H7 (cell line): ENCODE measurements around the gene NCKIPSD. TPM values are rescaled to one million over a fixed set of nuclear protein-coding genes. Genes with fewer than 3 reads are reported as not detected.

Source experiments
- DNase-seq: peaks from one replicate; pipeline ENCODE4 v3.0.0; 2012
- H3K27me3 ChIP-seq: 2 replicates; pipeline ENCODE4 v1.6.0; 2011; ENCODE audit warnings: mild to moderate bottlenecking, low read length; ENCODE audit not compliant: control insufficient read depth, insufficient read depth
- H3K36me3 ChIP-seq: replicated peaks from 2 replicates; pipeline ENCODE4 v1.5.1; 2011; ENCODE audit warnings: low read length; ENCODE audit not compliant: control insufficient read depth, insufficient read depth
- H3K4me3 ChIP-seq: 2 replicates; pipeline ENCODE4 v1.5.1; 2011; ENCODE audit warnings: low read depth, mild to moderate bottlenecking, control low read depth, low read length, moderate library complexity; ENCODE audit not compliant: insufficient read depth
- total RNA-seq: library from RNA; depleted of rRNA; stranded (reverse); fragments of >200 nt; shearing (Covaris generic); gene quantifications from 2 replicates; pipeline ENCODE4 v1.2.3, GENCODE V29; 2014

Gene NCKIPSD
- total RNA-seq, 1 experiment from 2014 or later: 43.8 TPM

DNA sequence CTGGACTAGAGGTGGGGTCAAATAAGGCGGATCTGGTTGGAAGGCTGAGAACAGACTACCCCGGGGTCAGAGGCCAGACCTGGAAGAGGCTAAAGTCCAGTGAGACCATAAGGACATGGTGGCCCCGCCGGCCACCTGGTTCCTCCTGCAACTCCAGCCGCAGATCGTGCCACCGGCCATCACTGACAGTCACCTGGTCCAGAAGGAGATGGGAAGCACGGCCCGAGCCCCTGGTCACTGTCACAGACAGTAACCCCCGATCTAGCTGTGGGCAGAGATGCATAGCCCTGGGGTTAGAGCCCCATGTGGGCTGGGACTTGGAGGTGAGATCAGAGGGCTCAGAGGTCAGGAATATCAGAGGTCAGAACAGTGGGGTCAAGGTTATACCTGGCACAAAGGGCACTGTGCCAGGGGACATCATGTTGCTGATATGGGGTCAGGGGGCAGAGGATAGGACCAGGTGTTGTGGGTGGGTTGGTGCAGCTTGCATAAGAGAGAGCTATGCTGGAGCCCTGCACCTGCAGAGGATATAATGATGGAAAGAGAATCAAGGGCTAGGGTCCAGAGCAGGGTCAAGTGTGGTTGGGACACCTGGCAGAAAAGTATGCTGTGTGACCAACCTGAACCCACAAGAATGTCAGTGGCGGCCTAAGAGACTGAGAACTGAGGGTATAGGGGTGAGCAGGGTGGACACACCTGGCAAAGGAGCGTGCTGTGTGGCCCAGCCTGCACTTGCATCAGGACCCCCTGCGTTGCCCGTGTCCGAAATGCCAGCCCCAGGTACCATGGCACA lies 32.6 kb downstream of the NCKIPSD start:
- DNase-seq: no peak
- H3K27me3 ChIP-seq: peaks cover 4% of the 10 kb centered on the region; the same call in 1 of the 2 replicates
- no peak overlapping the region for H3K4me3 ChIP-seq
- peaks cover 21% of the 10 kb centered on the region for H3K36me3 ChIP-seq

DNA sequence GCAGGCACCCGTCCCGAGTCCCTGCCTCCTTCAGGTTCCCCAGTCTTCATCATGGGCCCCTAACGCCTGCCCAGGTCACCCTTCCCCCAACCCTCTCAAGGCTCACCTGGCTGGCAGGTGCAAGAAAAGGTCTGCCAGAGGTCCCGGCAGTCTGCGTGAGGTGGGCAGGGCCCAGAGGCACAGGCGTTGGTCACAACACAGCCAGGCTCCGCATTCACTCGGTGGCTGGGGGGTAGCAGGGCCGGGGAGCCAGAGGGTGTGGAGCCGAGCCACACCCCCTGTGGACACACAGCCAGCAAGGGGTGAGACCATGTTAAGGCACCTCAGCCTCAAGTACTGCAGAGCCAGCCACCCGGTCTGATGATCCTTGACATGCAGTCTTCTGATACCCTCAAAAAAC lies 33.9 kb downstream of the NCKIPSD start:
- no peak for DNase-seq
- Histone ChIP-seq H3K27me3 (peaks cover 4% of the 10 kb centered on the region; the same call in 1 of the 2 replicates), H3K36me3 (peaks cover 23% of the 10 kb centered on the region), H3K4me3 (no peak overlapping the region)

DNA sequence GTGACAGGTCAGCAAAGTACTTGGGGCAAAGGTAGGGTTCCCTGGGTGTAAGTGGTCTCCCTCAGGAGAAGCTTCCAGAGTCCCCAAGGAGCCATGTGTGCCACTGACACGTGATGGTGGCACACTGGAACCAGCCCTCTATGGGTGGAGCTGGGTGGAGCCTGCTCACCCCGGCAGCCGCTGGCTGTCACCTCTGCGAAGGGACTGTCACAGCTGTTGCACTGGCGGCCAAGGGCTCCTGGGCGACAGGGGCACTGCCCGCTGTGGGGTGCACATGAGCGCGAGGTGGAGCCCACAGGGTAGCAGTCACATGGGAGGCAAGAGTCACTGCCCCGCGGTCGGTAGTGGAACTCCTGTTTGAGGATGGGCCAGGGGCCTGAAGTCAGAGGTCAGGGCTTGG lies 35.0 kb downstream of the NCKIPSD start:
- DNase-seq: no peak

DNA sequence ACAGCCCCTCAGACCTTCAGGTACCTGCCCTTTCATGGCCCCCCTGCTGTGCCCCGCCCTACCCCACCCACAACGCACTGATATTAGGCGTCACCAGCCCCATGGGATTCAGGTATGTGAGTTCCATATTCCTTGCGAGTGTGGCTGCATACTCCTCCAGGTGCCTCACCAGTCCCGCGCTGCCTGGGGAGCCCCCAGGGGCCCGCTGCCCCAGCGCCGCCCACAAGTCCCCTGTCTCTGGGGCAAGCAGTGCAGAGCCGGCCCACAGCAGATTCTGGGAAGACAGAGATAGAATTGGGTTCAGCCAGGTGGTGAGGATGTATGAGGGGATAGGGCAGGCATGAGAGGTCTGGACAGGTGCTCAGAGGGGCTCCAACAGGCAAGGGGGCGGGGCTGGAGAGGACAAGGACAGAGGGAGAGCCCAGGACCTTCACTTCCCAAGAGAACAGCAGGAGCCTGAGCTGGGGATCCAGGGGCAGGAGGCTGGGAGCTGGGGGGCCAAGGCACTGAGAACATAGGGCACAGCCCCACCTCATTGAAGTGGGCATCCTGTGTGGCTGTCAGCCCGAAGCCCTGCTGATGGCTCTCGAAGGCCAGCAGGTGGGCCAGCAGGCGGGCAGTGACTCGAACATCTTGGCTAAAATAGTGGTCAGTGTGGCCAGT lies 37.4 kb downstream of the NCKIPSD start:
- H3K4me3 ChIP-seq: no peak overlapping the region
- peaks cover 31% of the 10 kb centered on the region for H3K36me3 ChIP-seq
- no peaks in the 10 kb centered on the region for H3K27me3 ChIP-seq
- no peak for DNase-seq

More for the DNA sequence above, 35.0 kb downstream of the NCKIPSD start:
- H3K36me3 ChIP-seq: peaks cover 30% of the 10 kb centered on the region
- H3K27me3 ChIP-seq: peaks cover 4% of the 10 kb centered on the region; the same call in 1 of the 2 replicates
- H3K4me3 ChIP-seq: no peak overlapping the region

DNA sequence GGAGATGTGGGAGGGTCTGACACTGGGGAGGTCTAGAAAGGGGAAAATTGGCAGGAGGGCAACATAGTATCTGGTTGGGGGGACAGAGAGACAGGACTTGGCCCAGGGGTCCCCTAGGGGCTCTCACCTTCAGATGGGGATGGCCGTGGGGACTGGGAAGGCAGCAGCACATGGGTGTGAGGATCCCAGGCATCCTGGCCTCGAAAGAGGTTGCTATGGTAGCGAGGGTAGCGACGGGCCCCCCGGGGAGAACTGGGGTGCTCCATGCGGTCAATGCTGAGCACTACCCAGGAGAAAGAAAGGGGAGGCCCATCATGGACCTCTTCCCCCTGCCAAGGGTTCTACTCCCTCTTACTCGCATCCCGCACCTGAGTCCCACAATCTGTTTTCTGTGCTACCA lies 38.0 kb downstream of the NCKIPSD start:
- Histone ChIP-seq H3K36me3 (peaks cover 35% of the 10 kb centered on the region), H3K4me3 (no peak overlapping the region), H3K27me3 (no peaks in the 10 kb centered on the region)
- DNase-seq: no peak

DNA sequence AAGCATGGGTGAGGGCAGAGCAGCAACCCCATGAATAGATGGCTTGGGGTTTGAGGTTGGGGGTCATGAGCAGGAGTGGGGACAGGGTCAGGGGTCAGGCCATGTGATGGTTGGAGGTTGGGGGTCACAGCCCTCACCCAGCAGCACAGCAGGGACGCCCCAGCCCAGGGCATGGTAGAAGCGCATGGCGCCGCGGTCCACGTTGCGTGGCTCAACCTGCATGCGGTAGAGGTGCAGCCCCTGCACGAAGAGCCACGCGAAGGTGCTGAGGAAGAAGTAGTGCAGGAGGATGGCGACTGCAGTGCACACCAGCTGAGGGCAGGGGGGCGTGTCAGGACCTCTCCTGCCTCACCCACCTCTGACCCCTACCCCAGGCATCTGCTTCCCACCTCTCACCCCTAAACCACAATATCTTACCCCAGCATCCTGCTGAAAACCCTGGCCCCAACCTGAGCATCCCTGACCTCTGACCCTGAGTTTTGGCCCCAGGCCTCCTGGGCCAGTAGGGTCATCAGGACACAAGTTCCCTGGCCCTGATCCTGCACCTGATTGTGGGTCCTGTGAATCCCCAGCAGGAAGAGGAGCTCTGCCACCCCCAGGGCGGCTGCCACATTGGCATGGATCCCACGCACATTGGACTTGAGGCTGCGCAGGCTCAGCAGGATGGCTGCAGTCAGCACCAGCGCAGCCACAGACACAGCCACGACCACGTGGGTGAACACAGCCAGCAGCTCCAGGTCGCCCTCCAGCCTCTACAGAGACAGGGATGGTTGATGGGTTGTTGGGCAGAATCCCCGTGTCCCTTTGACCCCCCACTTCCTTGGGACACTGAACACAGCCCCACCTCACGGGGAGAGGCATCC lies 40.6 kb downstream of the NCKIPSD start:
- Histone ChIP-seq H3K36me3 (peaks cover 35% of the 10 kb centered on the region), H3K27me3 (no peaks in the 10 kb centered on the region; the same call in 1 of the 2 replicates)
- no peak for DNase-seq

DNA sequence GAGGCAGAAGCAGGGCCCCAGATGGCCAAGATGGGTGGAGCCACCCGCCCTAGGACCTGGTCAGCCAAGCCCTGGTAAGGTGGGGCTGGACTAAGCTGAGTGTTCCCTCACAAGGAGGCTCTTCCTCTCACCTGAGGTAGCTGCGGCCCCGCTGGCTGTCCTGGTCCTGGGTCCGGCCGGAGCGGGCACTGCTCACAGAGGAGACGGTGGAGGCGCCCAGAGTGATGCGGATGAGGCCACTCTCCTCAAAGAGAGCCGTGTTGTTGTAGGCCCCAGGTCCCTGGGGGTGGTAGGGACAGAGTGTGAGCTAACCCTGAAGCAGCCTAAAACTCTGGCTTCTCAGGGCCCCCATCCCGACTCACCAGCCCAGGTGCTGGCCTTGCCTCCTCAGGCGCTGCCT lies 43.1 kb downstream of the NCKIPSD start:
- Histone ChIP-seq H3K4me3 (no peak overlapping the region), H3K27me3 (no peaks in the 10 kb centered on the region; the same call in 1 of the 2 replicates), H3K36me3 (peaks cover 33% of the 10 kb centered on the region)
- no peak for DNase-seq

More for the DNA sequence above, 40.6 kb downstream of the NCKIPSD start:
- H3K4me3 ChIP-seq: no peak overlapping the region

DNA sequence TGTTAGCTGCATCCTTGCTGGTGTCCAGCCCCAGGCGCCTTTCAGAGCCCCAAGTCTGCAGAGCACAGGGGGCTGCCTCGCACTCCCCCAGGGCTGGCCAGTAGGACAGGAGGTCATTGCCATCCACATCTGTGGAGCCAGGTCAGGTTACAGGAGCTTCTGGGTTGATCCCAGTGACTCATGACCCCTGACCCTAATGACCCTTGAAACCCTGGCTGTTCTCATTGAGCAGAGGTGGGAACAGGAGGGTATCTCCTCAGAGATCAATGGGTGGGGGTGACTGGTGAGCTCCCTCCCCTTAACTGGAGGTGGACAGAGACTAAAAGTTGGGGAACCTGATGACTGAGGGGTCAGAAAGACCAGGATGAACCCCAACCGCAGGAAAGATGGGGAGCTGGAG lies 44.3 kb downstream of the NCKIPSD start:
- peaks cover 29% of the 10 kb centered on the region for H3K36me3 ChIP-seq
- no peaks in the 10 kb centered on the region; the same call in 1 of the 2 replicates for H3K27me3 ChIP-seq
- DNase-seq: no peak
- no peak overlapping the region for H3K4me3 ChIP-seq

DNA sequence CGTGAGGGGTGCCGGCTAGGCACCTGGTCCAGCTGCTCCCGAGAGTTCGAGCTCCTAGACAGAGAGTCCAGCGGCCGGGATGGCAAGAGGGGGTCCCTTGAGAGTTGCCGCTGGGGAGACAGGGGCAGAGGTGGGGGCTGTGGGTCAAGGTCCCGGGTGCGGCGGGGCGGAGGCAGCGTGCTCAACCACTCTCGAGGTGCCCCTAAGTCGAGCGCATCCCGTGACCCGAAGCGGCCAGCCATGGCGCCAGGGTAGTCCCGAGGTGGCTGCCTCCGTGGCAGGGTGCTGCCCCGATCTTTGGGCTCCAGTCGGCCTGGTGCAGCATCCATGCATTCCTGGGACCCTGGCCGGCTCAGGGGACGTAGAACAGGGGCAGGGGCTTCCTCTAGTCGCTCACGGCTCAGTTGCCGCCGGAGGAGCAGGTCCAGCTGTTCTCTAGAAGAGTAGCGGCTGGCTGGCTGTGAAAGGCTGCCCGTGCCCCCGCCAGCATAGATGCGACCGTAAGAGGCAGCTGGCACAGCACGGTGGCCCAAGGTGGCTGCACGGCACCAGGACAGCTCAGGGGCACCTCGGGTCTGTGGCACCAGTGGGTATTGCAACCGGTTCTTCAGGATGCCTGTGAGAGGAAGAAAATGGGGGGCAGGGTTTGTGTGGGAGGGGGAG lies 45.6 kb downstream of the NCKIPSD start:
- no peaks in the 10 kb centered on the region; the same call in 1 of the 2 replicates for H3K27me3 ChIP-seq
- H3K36me3 ChIP-seq: peaks cover 20% of the 10 kb centered on the region
- no peak overlapping the region for H3K4me3 ChIP-seq
- no peak for DNase-seq

DNA sequence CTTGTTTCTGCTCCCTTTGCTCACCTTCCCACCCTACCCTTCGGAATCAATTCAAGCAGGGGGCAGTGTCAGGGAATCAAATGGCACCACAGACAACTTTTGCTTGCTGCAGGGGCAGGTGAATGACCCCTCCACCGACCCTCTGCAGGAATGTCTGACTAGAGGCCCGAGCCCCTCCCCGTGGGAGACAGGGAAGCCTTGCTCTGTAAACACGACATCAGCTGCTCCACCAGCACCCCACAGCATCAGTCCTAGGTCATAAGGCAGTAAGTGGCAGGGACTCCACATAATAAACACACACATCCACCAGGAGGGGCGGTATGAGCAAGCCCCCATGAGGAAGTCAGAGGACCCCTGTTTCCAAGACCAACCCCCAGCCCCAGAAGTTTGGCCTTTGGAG lies 48.4 kb downstream of the NCKIPSD start:
- Histone ChIP-seq H3K36me3 (peaks cover 15% of the 10 kb centered on the region), H3K27me3 (no peaks in the 10 kb centered on the region; the same call in 1 of the 2 replicates), H3K4me3 (no peak overlapping the region)
- no peak for DNase-seq

DNA sequence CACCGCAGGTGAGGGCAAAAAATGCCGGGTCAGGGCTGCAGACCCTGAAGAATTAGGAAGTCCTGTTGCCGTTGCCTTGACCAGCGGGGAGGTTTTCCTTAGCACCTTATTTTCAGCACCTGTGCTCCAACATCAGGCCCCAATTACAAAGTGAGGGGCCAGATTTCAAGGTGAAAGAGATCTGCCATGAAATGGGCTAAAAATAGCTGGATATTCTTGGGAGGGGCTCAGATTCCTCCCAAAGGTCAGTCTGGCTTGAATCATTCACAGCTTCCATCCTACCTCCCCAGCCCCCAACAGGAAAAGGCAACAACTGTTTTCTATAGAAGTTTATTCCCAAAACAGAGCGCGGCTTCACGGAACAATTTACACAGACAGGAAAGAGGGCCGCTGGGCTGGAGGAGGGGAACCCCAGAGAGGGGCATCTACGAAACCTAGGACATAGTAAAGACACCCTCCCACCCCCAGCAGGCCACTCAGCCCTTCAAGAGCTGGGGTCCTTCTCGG lies 49.5 kb downstream of the NCKIPSD start:
- no peak for DNase-seq

DNA sequence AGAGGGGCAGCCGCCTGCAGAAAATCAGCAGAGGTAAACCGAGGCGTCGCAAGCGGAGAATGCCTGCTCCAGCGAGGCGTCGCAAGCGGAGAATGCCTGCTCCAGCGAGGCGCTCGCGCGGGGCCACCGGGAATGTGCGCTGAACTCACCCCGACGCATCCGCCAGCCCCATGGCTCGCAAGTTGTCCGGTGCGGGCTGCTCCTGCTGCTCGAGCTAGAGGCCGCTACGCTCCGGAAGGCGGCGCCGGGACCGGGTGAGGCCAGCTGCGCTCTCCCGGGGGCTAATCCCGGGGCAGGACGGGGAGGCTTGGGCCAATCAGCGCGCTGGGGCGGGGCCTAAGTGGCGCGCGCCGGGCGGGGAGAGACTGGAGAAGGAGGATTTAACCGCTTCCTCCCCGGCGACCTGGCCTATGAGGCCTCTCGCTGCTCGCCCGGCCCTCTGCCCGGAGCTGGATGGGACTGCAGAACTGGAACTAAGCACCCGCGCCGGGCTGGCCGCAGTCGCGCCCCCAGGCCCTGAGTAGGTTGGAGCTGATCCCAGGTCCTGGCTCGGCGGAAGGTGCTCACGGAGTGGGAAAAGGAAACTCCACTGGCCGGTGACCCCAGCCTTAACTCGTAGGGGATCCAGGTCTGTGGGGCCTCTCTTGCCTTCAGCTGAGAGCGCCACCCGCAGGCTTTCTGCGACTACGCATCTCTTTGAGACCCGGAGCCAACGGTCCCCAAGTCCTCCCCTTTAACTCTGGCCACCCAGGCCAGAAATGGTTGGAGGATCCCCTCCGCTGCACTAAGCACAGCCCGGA lies 50.3 kb downstream of the NCKIPSD start, which contains the start of gene SLC26A6:
TSS of gene SLC26A6 (minus strand) at position 240 of the 800 bp plus-strand sequence. CDS start at position 172, 68 bp downstream.
- Histone ChIP-seq H3K27me3 (no peaks in the 10 kb centered on the region), H3K36me3 (peaks cover 23% of the 10 kb centered on the region), H3K4me3 (peak within 1 kb of the TSS; percentile 96)
- DNase-seq: peak; percentile 100

More for the DNA sequence above, 49.5 kb downstream of the NCKIPSD start:
- Histone ChIP-seq H3K27me3 (no peaks in the 10 kb centered on the region; the same call in 1 of the 2 replicates), H3K36me3 (peaks cover 18% of the 10 kb centered on the region), H3K4me3 (peak overlapping the region; percentile 96)

DNA sequence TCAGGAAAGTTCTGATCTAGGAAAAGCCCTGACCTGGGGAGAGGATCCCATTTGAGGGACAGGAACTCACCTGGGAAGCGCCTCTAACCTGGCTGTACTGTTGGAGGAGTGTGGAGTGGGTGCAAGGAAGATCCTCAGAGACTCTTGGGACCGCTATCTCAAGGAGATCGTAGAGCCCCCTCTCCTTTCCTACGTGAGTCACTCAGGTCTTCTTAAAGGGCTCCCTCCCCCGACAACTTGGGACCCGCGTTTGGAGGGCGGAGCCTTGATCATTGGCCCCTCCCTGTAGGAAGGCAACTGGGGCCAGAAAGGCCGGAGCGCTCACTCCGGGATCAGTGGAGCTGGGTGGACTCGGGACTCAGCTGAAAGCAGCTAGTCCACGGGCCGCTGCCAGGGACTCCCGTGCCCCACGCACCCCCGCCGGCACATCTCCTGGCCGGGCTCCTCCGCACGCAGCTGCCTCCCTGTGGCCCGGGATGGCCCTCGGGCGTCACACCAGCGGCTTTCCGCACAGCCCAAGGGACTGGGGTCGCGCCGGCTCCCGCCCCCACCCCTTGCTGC lies 51.0 kb downstream of the NCKIPSD start:
- DNase-seq: peak; percentile 95
- Histone ChIP-seq H3K27me3 (no peaks in the 10 kb centered on the region), H3K36me3 (peaks cover 28% of the 10 kb centered on the region), H3K4me3 (peak overlapping the region; percentile 96)
